Cardiac fibroblast (primary cell): ENCODE data around the gene GPR142.
"Not testable (repeated sequence)": the region's sequence is repeated elsewhere in the genome, so short reads cannot be mapped to it uniquely, and the experiment has no call there.

Experiments used
- DNase-seq, 2 donors: peaks; one replicate each; pipeline versions ENCODE4 v3.0.0 to v3.0.0-alpha.2; 2010; ENCODE audit warnings: low read depth in 2 of 2
- H3K4me3 ChIP-seq, 2 donors: replicated peaks in 1 of 2; 1 replicate in 1 of 2; 2 replicates in 1 of 2; pipeline ENCODE4 v1.5.1; 2011; ENCODE audit warnings: low read depth in 2 of 2, low read length in 2 of 2, mild to moderate bottlenecking in 2 of 2, moderate library complexity in 1 of 2
- CTCF ChIP-seq: IDR thresholded peaks from one replicate; pipeline ENCODE4 v1.5.1; 2011; ENCODE audit warnings: low read depth, mild to moderate bottlenecking, low read length, inconsistent platforms

Gene GPR142

DNA sequence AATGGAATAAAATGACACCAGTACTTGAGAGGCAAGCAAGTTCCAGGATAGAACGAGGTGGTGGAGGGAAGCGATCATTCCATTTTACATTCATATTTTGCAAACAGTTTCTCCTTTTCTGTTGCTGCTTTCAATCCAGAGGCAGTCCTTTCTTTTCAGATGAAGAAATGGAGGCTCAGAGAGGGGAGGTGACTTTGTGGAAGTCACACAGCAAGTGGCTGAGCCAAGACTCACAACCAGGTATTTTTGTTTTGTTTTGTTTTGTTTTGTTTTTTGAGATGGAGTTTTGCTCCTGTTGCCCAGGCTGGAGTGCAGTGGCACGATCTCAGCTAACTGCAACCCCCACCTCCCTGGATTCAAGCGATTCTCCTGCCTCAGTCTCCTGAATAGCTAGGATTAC, 29.3 kb downstream of the GPR142 start:
- no peak overlapping the region for H3K4me3 ChIP-seq
- no peak for DNase-seq
- no peak for TF ChIP-seq CTCF

GRCh38 chr17:74402048-74402447, 34.7 kb downstream of the GPR142 start:
- no peak for DNase-seq
- no peak for TF ChIP-seq CTCF

DNA sequence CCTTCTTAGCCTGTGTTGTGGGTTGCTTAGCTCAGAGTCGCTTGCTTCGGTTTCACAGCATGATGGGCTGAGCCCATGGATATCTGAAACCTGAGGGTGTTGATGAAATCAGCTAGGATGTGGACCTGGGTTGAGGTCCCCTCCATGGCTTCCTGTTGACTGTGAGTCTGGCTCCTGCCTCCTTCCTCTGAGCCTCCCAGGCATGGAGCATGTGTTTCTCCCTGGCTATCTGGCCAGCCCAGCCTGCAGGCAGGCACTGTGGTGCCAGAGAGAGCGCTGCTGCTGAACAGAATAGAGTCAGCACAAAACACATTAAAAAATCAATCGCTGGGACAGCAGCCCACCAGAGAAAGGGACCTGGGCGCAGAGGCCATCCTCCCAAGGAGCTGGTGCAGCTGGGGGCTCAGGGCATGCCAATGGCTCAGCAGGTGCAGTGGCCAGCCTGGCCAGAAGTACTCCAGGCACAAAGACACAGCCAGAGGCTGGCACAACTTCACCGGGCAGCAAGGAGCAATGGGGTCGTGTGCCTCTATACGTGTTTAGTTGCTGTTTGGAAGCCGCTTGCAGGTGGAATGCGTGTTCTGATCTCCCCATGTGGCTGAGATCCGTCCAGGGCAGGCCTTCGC, 36.3 kb downstream of the GPR142 start:
- TF ChIP-seq CTCF = no peak
- H3K4me3 ChIP-seq = no peak overlapping the region
- no peak for DNase-seq

More at GRCh38 chr17:74402048-74402447, 34.7 kb downstream of the GPR142 start:
- H3K4me3 ChIP-seq = no peak overlapping the region

- TF ChIP-seq CTCF = no peak
- no peak for DNase-seq
- H3K4me3 ChIP-seq = no peak overlapping the region
Observed at GRCh38 chr17:74404218-74404617, 36.9 kb downstream of the GPR142 start.

GRCh38 chr17:74404789-74405188, 37.5 kb downstream of the GPR142 start:
- H3K4me3 ChIP-seq = no peak overlapping the region
- DNase-seq = no peak
- no peak for TF ChIP-seq CTCF

DNA sequence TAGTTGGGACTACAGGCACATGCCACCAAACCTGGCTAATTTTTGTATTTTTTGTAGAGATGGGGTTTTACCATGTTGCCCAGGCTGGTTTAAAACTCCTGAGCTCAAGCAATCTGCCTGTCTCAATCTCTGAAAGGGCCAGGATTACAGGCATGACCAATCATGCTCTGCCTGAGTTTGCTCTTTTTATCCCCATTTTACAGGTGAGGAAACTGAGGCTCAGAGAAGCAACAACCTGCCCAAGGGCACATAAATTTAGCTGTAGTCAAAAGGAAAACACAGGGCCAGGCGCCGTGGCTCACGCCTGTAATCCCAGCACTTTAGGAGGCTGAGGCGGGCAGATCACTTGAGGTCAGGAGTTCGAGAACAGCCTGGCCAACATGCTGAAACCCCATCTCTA, 38.0 kb downstream of the GPR142 start:
- H3K4me3 ChIP-seq, DNase-seq: not testable (repeated sequence)

DNA sequence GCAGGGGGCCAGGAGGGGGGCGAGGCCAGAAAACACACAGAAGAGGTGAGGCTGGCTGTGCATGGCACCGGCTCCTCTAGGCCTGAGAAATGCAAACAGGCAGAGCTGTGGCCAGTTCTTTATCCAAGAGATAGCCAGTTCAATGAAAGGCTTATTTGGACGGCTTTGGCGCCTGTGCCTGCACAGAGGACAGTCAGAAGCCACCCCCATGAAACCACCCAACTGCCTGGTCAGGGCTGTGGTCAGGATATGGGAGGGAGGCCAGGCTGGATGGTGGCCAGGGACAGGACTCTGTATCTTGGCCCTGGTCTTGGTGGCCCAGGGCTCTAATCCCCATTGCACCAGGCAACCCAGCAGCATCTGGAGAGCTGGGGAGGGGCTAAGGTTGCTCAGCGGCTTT, 40.1 kb downstream of the GPR142 start:
- DNase-seq = no peak
- TF ChIP-seq CTCF = no peak

More for the DNA sequence above, 40.1 kb downstream of the GPR142 start:
- no peak overlapping the region for H3K4me3 ChIP-seq
